ENCODE measurements around the gene PGM2L1.
"Not testable (repeated sequence)": the region's sequence is repeated elsewhere in the genome, so short reads cannot be mapped to it uniquely, and the experiment has no call there.

The PGM2L1 gene

GRCh38 chr11:74398244-74399159, at the start of gene PGM2L1:
Gene PGM2L1 (minus strand): TSS chr11:74398433. CDS start chr11:74398161, 272 bp downstream.
- DNase-seq: peak; percentile 94

- no peak for DNase-seq
Measured at GRCh38 chr11:74447720-74448119, 49.5 kb upstream of the PGM2L1 start.

- no peak for DNase-seq
Measured at GRCh38 chr11:74446532-74446938, 48.3 kb upstream of the PGM2L1 start.

GRCh38 chr11:74444173-74444826, 46.1 kb upstream of the PGM2L1 start:
- DNase-seq: no peak

GRCh38 chr11:74443071-74443864, 45.0 kb upstream of the PGM2L1 start:
- no peak for DNase-seq

- DNase-seq: no peak
Measured at GRCh38 chr11:74442636-74443035, 44.4 kb upstream of the PGM2L1 start.

- no peak for DNase-seq
Measured at GRCh38 chr11:74438681-74439080, 40.4 kb upstream of the PGM2L1 start.

GRCh38 chr11:74437441-74438042, 39.3 kb upstream of the PGM2L1 start:
- no peak for DNase-seq

- DNase-seq: no peak
Measured at GRCh38 chr11:74434528-74434927, 36.3 kb upstream of the PGM2L1 start.

- DNase-seq: no peak
Measured at GRCh38 chr11:74429205-74429604, 31.0 kb upstream of the PGM2L1 start.

GRCh38 chr11:74427384-74427886, 29.2 kb upstream of the PGM2L1 start:
- no peak for DNase-seq

GRCh38 chr11:74425100-74425499, 26.9 kb upstream of the PGM2L1 start:
- no peak for DNase-seq

- DNase-seq: no peak
Measured at GRCh38 chr11:74418509-74418895, 20.3 kb upstream of the PGM2L1 start.

- DNase-seq: no peak
Measured at GRCh38 chr11:74417860-74418508, 19.8 kb upstream of the PGM2L1 start.

- no peak for DNase-seq
Measured at GRCh38 chr11:74417379-74417804, 19.2 kb upstream of the PGM2L1 start.

GRCh38 chr11:74416974-74417373, 18.7 kb upstream of the PGM2L1 start:
- not testable (repeated sequence) for DNase-seq

GRCh38 chr11:74412733-74413359, 14.6 kb upstream of the PGM2L1 start:
- no peak for DNase-seq

- no peak for DNase-seq
Measured at GRCh38 chr11:74412321-74412720, 14.1 kb upstream of the PGM2L1 start.

GRCh38 chr11:74409633-74410032, 11.4 kb upstream of the PGM2L1 start:
- no peak for DNase-seq

GRCh38 chr11:74403607-74404321, 5.5 kb upstream of the PGM2L1 start:
- DNase-seq: no peak

GRCh38 chr11:74400606-74401005, 2.4 kb upstream of the PGM2L1 start:
- DNase-seq: no peak
